Erythroblast (primary cell): ENCODE data around the gene TMEM80.
"Not testable (repeated sequence)": the region's sequence is repeated elsewhere in the genome, so short reads cannot be mapped to it uniquely, and the experiment has no call there.

Experiments used
- GATA1 ChIP-seq: IDR thresholded peaks from 2 replicates; pipeline ENCODE4 v1.6.1; 2011; ENCODE audit warnings: low read depth, mild to moderate bottlenecking, control low read depth, low read length, moderate library complexity
- POLR2A ChIP-seq: IDR thresholded peaks from 2 replicates; pipeline ENCODE4 v1.6.1; 2011; ENCODE audit warnings: mild to moderate bottlenecking, low read length

GRCh38 chr11:690244-690643, 5.4 kb upstream of the TMEM80 start:
- TF ChIP-seq POLR2A, GATA1: not testable (repeated sequence)
